ENCODE measurements around the gene HSPA12A.

Gene HSPA12A

DNA sequence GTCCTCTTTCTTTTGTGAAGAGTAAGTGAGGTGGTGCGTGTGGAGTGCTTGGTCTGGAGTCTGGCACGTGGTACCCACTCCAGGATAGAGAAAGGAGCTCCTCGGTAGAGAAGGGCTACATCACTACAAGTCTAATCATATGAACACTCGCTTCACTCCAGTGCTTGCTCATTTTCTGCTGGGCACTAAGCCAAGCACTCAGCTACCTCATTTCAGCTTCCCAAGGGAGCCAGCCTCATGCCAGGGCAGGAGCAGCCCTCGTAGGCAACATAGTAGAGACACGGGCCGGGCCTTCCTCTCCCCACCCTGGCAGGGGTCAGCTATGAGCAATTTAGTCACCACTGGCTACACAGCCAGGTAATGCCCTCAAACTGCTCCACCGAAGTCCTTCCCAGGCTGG lies 11.4 kb upstream of the HSPA12A start (continued):
- TF ChIP-seq, protein P1, sequence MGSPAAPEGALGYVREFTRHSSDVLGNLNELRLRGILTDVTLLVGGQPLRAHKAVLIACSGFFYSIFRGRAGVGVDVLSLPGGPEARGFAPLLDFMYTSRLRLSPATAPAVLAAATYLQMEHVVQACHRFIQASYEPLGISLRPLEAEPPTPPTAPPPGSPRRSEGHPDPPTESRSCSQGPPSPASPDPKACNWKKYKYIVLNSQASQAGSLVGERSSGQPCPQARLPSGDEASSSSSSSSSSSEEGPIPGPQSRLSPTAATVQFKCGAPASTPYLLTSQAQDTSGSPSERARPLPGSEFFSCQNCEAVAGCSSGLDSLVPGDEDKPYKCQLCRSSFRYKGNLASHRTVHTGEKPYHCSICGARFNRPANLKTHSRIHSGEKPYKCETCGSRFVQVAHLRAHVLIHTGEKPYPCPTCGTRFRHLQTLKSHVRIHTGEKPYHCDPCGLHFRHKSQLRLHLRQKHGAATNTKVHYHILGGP (tag by site-specific recombination; IDR thresholded peaks at IDR 0.05) = no peak
- TF ChIP-seq, protein P2, sequence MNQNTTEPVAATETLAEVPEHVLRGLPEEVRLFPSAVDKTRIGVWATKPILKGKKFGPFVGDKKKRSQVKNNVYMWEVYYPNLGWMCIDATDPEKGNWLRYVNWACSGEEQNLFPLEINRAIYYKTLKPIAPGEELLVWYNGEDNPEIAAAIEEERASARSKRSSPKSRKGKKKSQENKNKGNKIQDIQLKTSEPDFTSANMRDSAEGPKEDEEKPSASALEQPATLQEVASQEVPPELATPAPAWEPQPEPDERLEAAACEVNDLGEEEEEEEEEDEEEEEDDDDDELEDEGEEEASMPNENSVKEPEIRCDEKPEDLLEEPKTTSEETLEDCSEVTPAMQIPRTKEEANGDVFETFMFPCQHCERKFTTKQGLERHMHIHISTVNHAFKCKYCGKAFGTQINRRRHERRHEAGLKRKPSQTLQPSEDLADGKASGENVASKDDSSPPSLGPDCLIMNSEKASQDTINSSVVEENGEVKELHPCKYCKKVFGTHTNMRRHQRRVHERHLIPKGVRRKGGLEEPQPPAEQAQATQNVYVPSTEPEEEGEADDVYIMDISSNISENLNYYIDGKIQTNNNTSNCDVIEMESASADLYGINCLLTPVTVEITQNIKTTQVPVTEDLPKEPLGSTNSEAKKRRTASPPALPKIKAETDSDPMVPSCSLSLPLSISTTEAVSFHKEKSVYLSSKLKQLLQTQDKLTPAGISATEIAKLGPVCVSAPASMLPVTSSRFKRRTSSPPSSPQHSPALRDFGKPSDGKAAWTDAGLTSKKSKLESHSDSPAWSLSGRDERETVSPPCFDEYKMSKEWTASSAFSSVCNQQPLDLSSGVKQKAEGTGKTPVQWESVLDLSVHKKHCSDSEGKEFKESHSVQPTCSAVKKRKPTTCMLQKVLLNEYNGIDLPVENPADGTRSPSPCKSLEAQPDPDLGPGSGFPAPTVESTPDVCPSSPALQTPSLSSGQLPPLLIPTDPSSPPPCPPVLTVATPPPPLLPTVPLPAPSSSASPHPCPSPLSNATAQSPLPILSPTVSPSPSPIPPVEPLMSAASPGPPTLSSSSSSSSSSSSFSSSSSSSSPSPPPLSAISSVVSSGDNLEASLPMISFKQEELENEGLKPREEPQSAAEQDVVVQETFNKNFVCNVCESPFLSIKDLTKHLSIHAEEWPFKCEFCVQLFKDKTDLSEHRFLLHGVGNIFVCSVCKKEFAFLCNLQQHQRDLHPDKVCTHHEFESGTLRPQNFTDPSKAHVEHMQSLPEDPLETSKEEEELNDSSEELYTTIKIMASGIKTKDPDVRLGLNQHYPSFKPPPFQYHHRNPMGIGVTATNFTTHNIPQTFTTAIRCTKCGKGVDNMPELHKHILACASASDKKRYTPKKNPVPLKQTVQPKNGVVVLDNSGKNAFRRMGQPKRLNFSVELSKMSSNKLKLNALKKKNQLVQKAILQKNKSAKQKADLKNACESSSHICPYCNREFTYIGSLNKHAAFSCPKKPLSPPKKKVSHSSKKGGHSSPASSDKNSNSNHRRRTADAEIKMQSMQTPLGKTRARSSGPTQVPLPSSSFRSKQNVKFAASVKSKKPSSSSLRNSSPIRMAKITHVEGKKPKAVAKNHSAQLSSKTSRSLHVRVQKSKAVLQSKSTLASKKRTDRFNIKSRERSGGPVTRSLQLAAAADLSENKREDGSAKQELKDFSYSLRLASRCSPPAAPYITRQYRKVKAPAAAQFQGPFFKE (tag by site-specific recombination; IDR thresholded peaks at IDR 0.05; ENCODE audit: borderline replicate concordance) = no peak
- TF ChIP-seq, protein P3, sequence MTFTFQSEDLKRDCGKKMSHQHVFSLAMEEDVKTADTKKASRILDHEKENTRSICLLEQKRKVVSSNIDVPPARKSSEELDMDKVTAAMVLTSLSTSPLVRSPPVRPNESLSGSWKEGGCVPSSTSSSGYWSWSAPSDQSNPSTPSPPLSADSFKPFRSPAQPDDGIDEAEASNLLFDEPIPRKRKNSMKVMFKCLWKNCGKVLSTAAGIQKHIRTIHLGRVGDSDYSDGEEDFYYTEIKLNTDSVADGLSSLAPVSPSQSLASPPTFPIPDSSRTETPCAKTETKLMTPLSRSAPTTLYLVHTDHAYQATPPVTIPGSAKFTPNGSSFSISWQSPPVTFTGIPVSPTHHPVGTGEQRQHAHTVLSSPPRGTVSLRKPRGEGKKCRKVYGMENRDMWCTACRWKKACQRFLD (tag by site-specific recombination; IDR thresholded peaks at IDR 0.05) = no peak
- no peak for TF ChIP-seq ZNF324 (tag by site-specific recombination; IDR thresholded peaks at IDR 0.05)
- no peak for TF ChIP-seq ZNF266 (tag by site-specific recombination; IDR thresholded peaks at IDR 0.05; ENCODE audit: low read depth)
- no peak for TF ChIP-seq SETDB1 (IDR thresholded peaks at IDR 0.05; ENCODE audit: insufficient read length, low read length)
- no peak for TF ChIP-seq ZFP3 (tag by site-specific recombination; IDR thresholded peaks at IDR 0.05; ENCODE audit: low read depth)
- TF ChIP-seq, protein P4, sequence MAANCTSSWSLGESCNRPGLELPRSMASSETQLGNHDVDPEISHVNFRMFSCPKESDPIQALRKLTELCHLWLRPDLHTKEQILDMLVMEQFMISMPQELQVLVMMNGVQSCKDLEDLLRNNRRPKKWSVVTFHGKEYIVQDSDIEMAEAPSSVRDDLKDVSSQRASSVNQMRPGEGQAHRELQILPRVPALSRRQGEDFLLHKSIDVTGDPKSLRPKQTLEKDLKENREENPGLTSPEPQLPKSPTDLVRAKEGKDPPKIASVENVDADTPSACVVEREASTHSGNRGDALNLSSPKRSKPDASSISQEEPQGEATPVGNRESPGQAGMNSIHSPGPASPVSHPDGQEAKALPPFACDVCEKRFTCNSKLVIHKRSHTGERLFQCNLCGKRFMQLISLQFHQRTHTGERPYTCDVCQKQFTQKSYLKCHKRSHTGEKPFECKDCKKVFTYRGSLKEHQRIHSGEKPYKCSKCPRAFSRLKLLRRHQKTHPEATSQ (tag by site-specific recombination; IDR thresholded peaks at IDR 0.05) = no peak
- no peak for TF ChIP-seq ZNF555 (tag by site-specific recombination; conservative IDR thresholded peaks at IDR 0.05)
- no peak for TF ChIP-seq ZEB2 (tag by site-specific recombination; IDR thresholded peaks at IDR 0.05)
- no peak for TF ChIP-seq ZSCAN23 (tag by site-specific recombination; IDR thresholded peaks at IDR 0.05)
- TF ChIP-seq, protein P5, sequence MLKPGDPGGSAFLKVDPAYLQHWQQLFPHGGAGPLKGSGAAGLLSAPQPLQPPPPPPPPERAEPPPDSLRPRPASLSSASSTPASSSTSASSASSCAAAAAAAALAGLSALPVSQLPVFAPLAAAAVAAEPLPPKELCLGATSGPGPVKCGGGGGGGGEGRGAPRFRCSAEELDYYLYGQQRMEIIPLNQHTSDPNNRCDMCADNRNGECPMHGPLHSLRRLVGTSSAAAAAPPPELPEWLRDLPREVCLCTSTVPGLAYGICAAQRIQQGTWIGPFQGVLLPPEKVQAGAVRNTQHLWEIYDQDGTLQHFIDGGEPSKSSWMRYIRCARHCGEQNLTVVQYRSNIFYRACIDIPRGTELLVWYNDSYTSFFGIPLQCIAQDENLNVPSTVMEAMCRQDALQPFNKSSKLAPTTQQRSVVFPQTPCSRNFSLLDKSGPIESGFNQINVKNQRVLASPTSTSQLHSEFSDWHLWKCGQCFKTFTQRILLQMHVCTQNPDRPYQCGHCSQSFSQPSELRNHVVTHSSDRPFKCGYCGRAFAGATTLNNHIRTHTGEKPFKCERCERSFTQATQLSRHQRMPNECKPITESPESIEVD (tag by site-specific recombination; IDR thresholded peaks at IDR 0.05) = no peak
- TF ChIP-seq SP3 (tag by site-specific recombination; IDR thresholded peaks at IDR 0.05) = no peak
- peak; percentile 36; the same call in 1 of the 2 replicates for TF ChIP-seq ZNF341 (tag by site-specific recombination; IDR thresholded peaks at IDR 0.05; ENCODE audit: low read depth)
- no peak for TF ChIP-seq ZNF843 (tag by site-specific recombination; IDR thresholded peaks at IDR 0.05)
- TF ChIP-seq FEZF1 (tag by site-specific recombination; IDR thresholded peaks at IDR 0.05) = peak; percentile 78
- no peak for TF ChIP-seq YY2 (tag by site-specific recombination; IDR thresholded peaks at IDR 0.05)
- TF ChIP-seq ZNF18 (tag by site-specific recombination; IDR thresholded peaks at IDR 0.05) = no peak
- TF ChIP-seq ZNF530 (tag by site-specific recombination; IDR thresholded peaks at IDR 0.05; ENCODE audit: low read depth) = no peak
- TF ChIP-seq ZNF626 (tag by site-specific recombination; IDR thresholded peaks at IDR 0.05) = no peak
- no peak for TF ChIP-seq ZNF571 (tag by site-specific recombination; IDR thresholded peaks at IDR 0.05)
- no peak for TF ChIP-seq PRDM4 (tag by site-specific recombination; IDR thresholded peaks at IDR 0.05)
- TF ChIP-seq ZNF600 (tag by site-specific recombination; IDR thresholded peaks at IDR 0.05) = peak; percentile 65
- TF ChIP-seq ZNF580 (tag by site-specific recombination; IDR thresholded peaks at IDR 0.05) = no peak

Measured in HEK293 (cell line).